Neural crest cell (in vitro differentiated cells): ENCODE results near the gene DGCR6L. TPM values are rescaled to one million over a fixed set of nuclear protein-coding genes. Genes with fewer than 3 reads are reported as not detected.
A peak's percentile ranks its signal among the peaks of the same experiment; 100 is the strongest.
"Not testable (repeated sequence)": the region's sequence is repeated elsewhere in the genome, so short reads cannot be mapped to it uniquely, and the experiment has no call there.

Experiments
- DNase-seq: peaks from one replicate; pipeline ENCODE4 v3.0.0; 2021; ENCODE audit warnings: low read depth, mixed read lengths, low spot score
- H3K27ac Mint-ChIP-seq: one replicate; pipeline ENCODE4 v1.8.0; 2021; ENCODE audit warnings: mild to moderate bottlenecking, mixed read lengths; ENCODE audit not compliant: unreplicated experiment
- H3K27me3 Mint-ChIP-seq: 2 replicates; pipeline ENCODE4 v1.8.0; 2021; ENCODE audit warnings: low read depth, mild to moderate bottlenecking, mixed read lengths
- H3K36me3 Mint-ChIP-seq: 2 replicates; pipeline ENCODE4 v1.8.0; 2021; ENCODE audit warnings: low read depth, mild to moderate bottlenecking, mixed read lengths
- H3K4me1 Mint-ChIP-seq: 2 replicates; pipeline ENCODE4 v1.8.0; 2021; ENCODE audit warnings: mixed read lengths
- H3K4me3 Mint-ChIP-seq: one replicate; pipeline ENCODE4 v1.8.0; 2021; ENCODE audit warnings: mild to moderate bottlenecking, mixed read lengths
- H3K9me3 Mint-ChIP-seq: 2 replicates; pipeline ENCODE4 v1.8.0; 2021; ENCODE audit warnings: mixed read lengths
- CTCF ChIP-seq: fragments of 200-600 bp; sonication (generic); conservative IDR thresholded peaks from 2 replicates; pipeline ENCODE4 v1.5.0; 2021; ENCODE audit warnings: antibody characterized with exemption, mild to moderate bottlenecking
- long read RNA-seq: library from polyadenylated mRNA; unstranded; transcript quantifications from one replicate; pipeline ENCODE4 v2.0.0, GENCODE V29; 2020
- total RNA-seq: library from RNA; stranded (reverse); gene quantifications from 2 replicates; pipeline ENCODE4 v1.2.1, GENCODE V29; 2021

The DGCR6L gene
- total RNA-seq: 52.1 and 58.7 TPM in 2 replicates
- long read RNA-seq, transcript DGCR6L-201 (5 exons, 1,154 nt): major isoform, 19 of 23 reads
- long read RNA-seq, partial matches to known transcripts: 1 of 23 reads
- long read RNA-seq, other reads (novel, unspliced or antisense): 2 of 23 reads

GRCh38 chr22:20319745-20320658 lies at the start of gene DGCR6L:
Gene DGCR6L (minus strand): TSS chr22:20320060. CDS start chr22:20319988, 72 bp downstream.
- peak within 1 kb of the TSS; percentile 94 for H3K27ac Mint-ChIP-seq
- DNase-seq: peak; percentile 96
- H3K4me1 Mint-ChIP-seq: peaks cover 42% of the 10 kb centered on the region
- H3K27me3 Mint-ChIP-seq: no peaks in the 10 kb centered on the region
- H3K9me3 Mint-ChIP-seq: no peaks in the 10 kb centered on the region
- H3K4me3 Mint-ChIP-seq: peak within 1 kb of the TSS; percentile 92
- TF ChIP-seq CTCF: no peak
- no peaks in the 10 kb centered on the region for H3K36me3 Mint-ChIP-seq

- not testable (repeated sequence) for H3K9me3 Mint-ChIP-seq, H3K36me3 Mint-ChIP-seq, DNase-seq, H3K27ac Mint-ChIP-seq, H3K4me3 Mint-ChIP-seq, H3K4me1 Mint-ChIP-seq, H3K27me3 Mint-ChIP-seq
Measured at GRCh38 chr22:20368875-20369274, 49.0 kb upstream of the DGCR6L start.

GRCh38 chr22:20366841-20367240 lies 47.0 kb upstream of the DGCR6L start:
- H3K36me3 Mint-ChIP-seq, H3K9me3 Mint-ChIP-seq, H3K4me1 Mint-ChIP-seq, H3K27me3 Mint-ChIP-seq, H3K4me3 Mint-ChIP-seq, H3K27ac Mint-ChIP-seq, DNase-seq: not testable (repeated sequence)

- not testable (repeated sequence) for H3K36me3 Mint-ChIP-seq, H3K9me3 Mint-ChIP-seq, DNase-seq, H3K4me1 Mint-ChIP-seq, H3K27me3 Mint-ChIP-seq, H3K27ac Mint-ChIP-seq, H3K4me3 Mint-ChIP-seq
Measured at GRCh38 chr22:20364335-20365260, 44.7 kb upstream of the DGCR6L start.

GRCh38 chr22:20362403-20362802 lies 42.5 kb upstream of the DGCR6L start:
- H3K27me3 Mint-ChIP-seq, DNase-seq, H3K36me3 Mint-ChIP-seq, H3K9me3 Mint-ChIP-seq, H3K27ac Mint-ChIP-seq, H3K4me1 Mint-ChIP-seq: not testable (repeated sequence)
- peak overlapping the region; percentile 17 for H3K4me3 Mint-ChIP-seq

- not testable (repeated sequence) for H3K4me1 Mint-ChIP-seq, H3K27ac Mint-ChIP-seq, DNase-seq, H3K27me3 Mint-ChIP-seq, H3K9me3 Mint-ChIP-seq, H3K36me3 Mint-ChIP-seq
- H3K4me3 Mint-ChIP-seq: peak overlapping the region; percentile 17
Measured at GRCh38 chr22:20361752-20362229, 41.9 kb upstream of the DGCR6L start.

GRCh38 chr22:20360866-20361751 lies 41.2 kb upstream of the DGCR6L start:
- not testable (repeated sequence) for H3K9me3 Mint-ChIP-seq, H3K27ac Mint-ChIP-seq, H3K27me3 Mint-ChIP-seq, H3K4me3 Mint-ChIP-seq, DNase-seq, H3K4me1 Mint-ChIP-seq, H3K36me3 Mint-ChIP-seq

GRCh38 chr22:20360261-20360660 lies 40.4 kb upstream of the DGCR6L start:
- not testable (repeated sequence) for H3K36me3 Mint-ChIP-seq, H3K4me1 Mint-ChIP-seq, DNase-seq, H3K27ac Mint-ChIP-seq, H3K27me3 Mint-ChIP-seq, H3K9me3 Mint-ChIP-seq, H3K4me3 Mint-ChIP-seq

GRCh38 chr22:20358503-20359239 lies 38.8 kb upstream of the DGCR6L start:
- H3K4me3 Mint-ChIP-seq, H3K36me3 Mint-ChIP-seq, H3K9me3 Mint-ChIP-seq, H3K27me3 Mint-ChIP-seq, H3K27ac Mint-ChIP-seq, DNase-seq, H3K4me1 Mint-ChIP-seq: not testable (repeated sequence)

GRCh38 chr22:20357967-20358366 lies 38.1 kb upstream of the DGCR6L start:
- H3K4me3 Mint-ChIP-seq, DNase-seq, H3K27ac Mint-ChIP-seq, H3K9me3 Mint-ChIP-seq, H3K27me3 Mint-ChIP-seq, H3K4me1 Mint-ChIP-seq, H3K36me3 Mint-ChIP-seq: not testable (repeated sequence)

GRCh38 chr22:20356906-20357305 lies 37.0 kb upstream of the DGCR6L start:
- H3K27me3 Mint-ChIP-seq, H3K36me3 Mint-ChIP-seq, H3K4me3 Mint-ChIP-seq, H3K9me3 Mint-ChIP-seq, H3K4me1 Mint-ChIP-seq, H3K27ac Mint-ChIP-seq, DNase-seq: not testable (repeated sequence)
